Liver (tissue), 3 donors: ENCODE data around the gene SIPA1L2.

ENCODE experiments used
- EGR1 ChIP-seq, 2 donors: IDR thresholded peaks; 2 replicates each; pipeline ENCODE4 v1.6.1; 2016 to 2018; ENCODE audit warnings: antibody characterized with exemption in 2 of 2, low read depth in 2 of 2
- FOXA1 ChIP-seq: IDR thresholded peaks from 2 replicates; pipeline ENCODE4 v1.6.1; 2016; ENCODE audit warnings: antibody characterized with exemption
- GABPA ChIP-seq, 2 donors: IDR thresholded peaks in 1 of 2; conservative IDR thresholded peaks in 1 of 2; 2 replicates each; pipeline ENCODE4 v1.6.1; 2016; ENCODE audit warnings: antibody characterized with exemption in 2 of 2, mild to moderate bottlenecking in 1 of 2, moderate library complexity in 1 of 2
- HNF4A ChIP-seq, 2 donors: conservative IDR thresholded peaks; 2 replicates each; pipeline ENCODE4 v1.6.1; 2016; ENCODE audit warnings: antibody characterized with exemption in 2 of 2, mild to moderate bottlenecking in 2 of 2
- JUND ChIP-seq, 2 donors: IDR thresholded peaks; 2 replicates each; pipeline ENCODE4 v1.6.1; 2016; ENCODE audit warnings: antibody characterized with exemption in 2 of 2
- NR2F2 ChIP-seq: IDR thresholded peaks from 2 replicates; pipeline ENCODE4 v1.6.1; 2016; ENCODE audit warnings: antibody characterized with exemption
- RAD21 ChIP-seq, 2 donors: IDR thresholded peaks; 2 replicates each; pipeline ENCODE4 v1.6.1; 2016; ENCODE audit warnings: antibody characterized with exemption in 2 of 2, mild to moderate bottlenecking in 2 of 2
- RXRA ChIP-seq, 2 donors: IDR thresholded peaks; 2 replicates each; pipeline ENCODE4 v1.6.1; 2017 to 2018; ENCODE audit warnings: antibody characterized with exemption in 2 of 2, mild to moderate bottlenecking in 1 of 2
- SP1 ChIP-seq: IDR thresholded peaks from 2 replicates; pipeline ENCODE4 v1.6.1; 2018; ENCODE audit warnings: antibody characterized with exemption, mild to moderate bottlenecking
- TAF1 ChIP-seq: conservative IDR thresholded peaks from 2 replicates; pipeline ENCODE4 v1.6.1; 2016; ENCODE audit warnings: antibody characterized with exemption, mild to moderate bottlenecking
- YY1 ChIP-seq: IDR thresholded peaks from 2 replicates; pipeline ENCODE4 v1.6.1; 2016; ENCODE audit warnings: antibody characterized with exemption, mild to moderate bottlenecking
- ZBTB33 ChIP-seq: IDR thresholded peaks from 2 replicates; pipeline ENCODE4 v1.6.1; 2016; ENCODE audit warnings: antibody characterized with exemption
- TF ChIP-seq, protein P1 (sequence below): fragments of 150-350 bp; IDR thresholded peaks from 2 replicates; pipeline ENCODE4 v1.5.1; 2017; ENCODE audit warnings: improper control_type of control experiment, low read depth, low read length; ENCODE audit not compliant: missing input control
- TF ChIP-seq, protein P2 (sequence below): IDR thresholded peaks from 2 replicates; pipeline ENCODE4 v1.6.1; 2016; ENCODE audit warnings: antibody characterized with exemption, mild to moderate bottlenecking
- donor health status: healthy.
- donor health status: healthy.

- TF ChIP-seq, protein P1, sequence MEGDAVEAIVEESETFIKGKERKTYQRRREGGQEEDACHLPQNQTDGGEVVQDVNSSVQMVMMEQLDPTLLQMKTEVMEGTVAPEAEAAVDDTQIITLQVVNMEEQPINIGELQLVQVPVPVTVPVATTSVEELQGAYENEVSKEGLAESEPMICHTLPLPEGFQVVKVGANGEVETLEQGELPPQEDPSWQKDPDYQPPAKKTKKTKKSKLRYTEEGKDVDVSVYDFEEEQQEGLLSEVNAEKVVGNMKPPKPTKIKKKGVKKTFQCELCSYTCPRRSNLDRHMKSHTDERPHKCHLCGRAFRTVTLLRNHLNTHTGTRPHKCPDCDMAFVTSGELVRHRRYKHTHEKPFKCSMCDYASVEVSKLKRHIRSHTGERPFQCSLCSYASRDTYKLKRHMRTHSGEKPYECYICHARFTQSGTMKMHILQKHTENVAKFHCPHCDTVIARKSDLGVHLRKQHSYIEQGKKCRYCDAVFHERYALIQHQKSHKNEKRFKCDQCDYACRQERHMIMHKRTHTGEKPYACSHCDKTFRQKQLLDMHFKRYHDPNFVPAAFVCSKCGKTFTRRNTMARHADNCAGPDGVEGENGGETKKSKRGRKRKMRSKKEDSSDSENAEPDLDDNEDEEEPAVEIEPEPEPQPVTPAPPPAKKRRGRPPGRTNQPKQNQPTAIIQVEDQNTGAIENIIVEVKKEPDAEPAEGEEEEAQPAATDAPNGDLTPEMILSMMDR: no peak
- TF ChIP-seq NR2F2: no peak
- no peak for TF ChIP-seq GABPA (IDR thresholded peaks at IDR 0.05 in 1 of 2, conservative IDR thresholded peaks at IDR 0.05 in 1 of 2)
- TF ChIP-seq YY1: no peak
- no peak for TF ChIP-seq SP1
- no peak for TF ChIP-seq ZBTB33
- no peak for TF ChIP-seq TAF1
- no peak for TF ChIP-seq FOXA1
- no peak for TF ChIP-seq RAD21 (IDR thresholded peaks at IDR 0.05)
- TF ChIP-seq EGR1 (IDR thresholded peaks at IDR 0.05; ENCODE audit: low read depth in 2 of 2): no peak
- TF ChIP-seq JUND (IDR thresholded peaks at IDR 0.05): no peak
- TF ChIP-seq, protein P2, sequence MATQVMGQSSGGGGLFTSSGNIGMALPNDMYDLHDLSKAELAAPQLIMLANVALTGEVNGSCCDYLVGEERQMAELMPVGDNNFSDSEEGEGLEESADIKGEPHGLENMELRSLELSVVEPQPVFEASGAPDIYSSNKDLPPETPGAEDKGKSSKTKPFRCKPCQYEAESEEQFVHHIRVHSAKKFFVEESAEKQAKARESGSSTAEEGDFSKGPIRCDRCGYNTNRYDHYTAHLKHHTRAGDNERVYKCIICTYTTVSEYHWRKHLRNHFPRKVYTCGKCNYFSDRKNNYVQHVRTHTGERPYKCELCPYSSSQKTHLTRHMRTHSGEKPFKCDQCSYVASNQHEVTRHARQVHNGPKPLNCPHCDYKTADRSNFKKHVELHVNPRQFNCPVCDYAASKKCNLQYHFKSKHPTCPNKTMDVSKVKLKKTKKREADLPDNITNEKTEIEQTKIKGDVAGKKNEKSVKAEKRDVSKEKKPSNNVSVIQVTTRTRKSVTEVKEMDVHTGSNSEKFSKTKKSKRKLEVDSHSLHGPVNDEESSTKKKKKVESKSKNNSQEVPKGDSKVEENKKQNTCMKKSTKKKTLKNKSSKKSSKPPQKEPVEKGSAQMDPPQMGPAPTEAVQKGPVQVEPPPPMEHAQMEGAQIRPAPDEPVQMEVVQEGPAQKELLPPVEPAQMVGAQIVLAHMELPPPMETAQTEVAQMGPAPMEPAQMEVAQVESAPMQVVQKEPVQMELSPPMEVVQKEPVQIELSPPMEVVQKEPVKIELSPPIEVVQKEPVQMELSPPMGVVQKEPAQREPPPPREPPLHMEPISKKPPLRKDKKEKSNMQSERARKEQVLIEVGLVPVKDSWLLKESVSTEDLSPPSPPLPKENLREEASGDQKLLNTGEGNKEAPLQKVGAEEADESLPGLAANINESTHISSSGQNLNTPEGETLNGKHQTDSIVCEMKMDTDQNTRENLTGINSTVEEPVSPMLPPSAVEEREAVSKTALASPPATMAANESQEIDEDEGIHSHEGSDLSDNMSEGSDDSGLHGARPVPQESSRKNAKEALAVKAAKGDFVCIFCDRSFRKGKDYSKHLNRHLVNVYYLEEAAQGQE: no peak
- no peak for TF ChIP-seq RXRA (IDR thresholded peaks at IDR 0.05)
- TF ChIP-seq HNF4A (conservative IDR thresholded peaks at IDR 0.05): no peak
Measured at GRCh38 chr1:232673256-232673655, 43.3 kb upstream of the SIPA1L2 start.
